Central memory CD4-positive, alpha-beta T cell (primary cell): ENCODE measurements around the gene BMF.
A peak's percentile ranks its signal among the peaks of the same experiment; 100 is the strongest.

ENCODE experiments used
- DNase-seq: peaks from one replicate; pipeline ENCODE4 v3.0.0; 2022

Gene BMF

DNA sequence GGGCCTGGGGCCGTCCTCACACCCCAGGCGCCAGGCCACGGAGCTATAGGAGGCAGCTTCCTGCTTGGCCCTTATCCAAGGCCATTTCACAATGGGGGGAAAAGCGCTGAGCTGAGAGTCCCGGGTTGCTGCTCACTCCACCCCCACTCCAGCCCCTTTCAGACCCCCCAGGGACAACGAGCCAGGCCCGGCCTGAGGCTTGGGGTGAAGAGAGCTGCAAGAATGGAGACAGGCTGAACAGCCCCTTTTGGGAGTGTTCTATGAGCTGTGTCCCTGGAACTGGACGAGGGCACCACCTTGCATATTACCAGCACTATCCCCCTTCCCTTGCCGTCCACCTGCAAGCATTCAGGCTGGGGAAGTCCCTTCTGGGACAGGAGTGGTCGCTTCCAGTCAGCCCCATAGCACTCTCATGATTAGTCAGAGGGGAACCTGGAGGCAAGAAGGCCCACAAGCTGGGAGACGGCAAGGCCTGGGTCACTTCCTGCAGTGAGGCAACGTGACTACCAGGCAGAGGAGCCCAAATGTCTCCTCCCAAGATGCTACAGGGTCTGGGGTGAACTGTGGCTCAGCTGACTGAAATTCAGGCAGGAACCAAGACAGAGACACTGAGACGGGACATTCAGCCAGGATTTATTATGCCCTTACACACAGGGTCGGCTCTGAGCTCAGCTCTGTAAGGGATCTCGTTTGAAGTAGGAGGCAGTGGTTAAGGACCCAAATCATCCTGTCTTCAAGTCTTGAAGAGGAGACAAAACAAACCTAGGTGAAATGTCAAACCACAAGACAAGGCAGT lies 61.1 kb downstream of the BMF start:
- DNase-seq, result no peak

DNA sequence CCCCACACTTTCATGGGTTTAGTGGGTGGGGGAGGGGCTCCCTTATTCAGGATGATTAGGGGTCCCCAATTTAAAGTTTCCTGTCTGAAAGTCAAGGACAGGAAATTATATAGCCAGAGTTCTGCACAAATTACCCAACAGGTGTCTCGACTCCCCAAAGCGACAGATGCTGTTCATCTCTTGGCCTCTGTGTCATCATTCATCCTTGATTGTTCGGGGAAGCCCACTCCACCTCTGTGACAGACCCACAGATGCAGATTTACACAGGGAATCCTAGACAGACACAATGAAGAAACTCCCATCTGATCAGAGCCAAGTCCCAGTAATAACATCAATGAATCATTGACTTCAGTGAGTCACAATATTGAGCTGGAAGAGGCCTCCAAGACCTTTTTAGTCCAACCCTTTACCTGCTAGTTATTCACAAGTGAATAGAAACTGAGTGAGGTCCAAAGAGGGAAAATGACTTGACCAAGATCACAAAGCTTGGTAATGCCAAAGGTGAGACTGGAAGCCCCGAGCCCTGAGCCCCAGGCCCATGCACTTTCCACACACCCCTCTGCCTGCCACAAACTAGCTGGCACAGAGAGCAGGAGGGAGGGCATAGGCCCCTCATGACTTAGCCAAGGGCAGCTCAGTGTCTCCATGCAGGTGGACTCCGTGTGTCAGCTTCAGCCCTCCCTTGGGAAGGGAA lies 61.8 kb downstream of the BMF start:
- DNase-seq, result no peak

DNA sequence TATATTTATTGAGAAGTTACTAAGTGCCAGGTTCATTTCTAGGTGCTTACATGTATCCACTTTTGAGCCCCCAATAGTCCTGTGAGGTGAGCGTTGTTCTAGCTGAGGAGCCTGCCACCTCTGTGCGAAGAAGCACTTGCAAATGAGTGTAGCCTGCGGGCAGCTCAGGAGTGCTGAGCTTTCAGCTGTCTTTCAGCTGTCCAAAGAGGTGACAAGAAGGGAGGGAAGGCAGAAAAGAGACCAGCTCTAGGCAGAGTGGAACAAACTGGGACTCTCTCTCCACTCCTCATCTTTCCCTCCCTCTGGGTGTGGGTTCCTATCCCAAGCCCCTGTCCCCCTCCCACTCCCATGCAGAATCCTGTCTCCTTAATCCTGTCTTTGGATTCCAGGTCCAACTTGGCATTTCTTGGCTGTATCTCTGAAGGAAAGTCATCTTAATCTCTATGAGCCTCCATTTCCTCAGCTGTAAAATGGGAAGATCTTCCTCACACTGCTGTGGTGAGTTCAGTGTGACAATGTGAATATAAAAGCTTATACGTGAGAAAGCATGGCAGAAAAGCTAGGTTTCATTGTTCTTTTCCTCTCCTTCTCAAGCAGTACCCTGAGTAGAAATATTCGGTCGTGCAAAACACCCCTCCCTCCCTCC lies 63.0 kb downstream of the BMF start:
- DNase-seq, result no peak

DNA sequence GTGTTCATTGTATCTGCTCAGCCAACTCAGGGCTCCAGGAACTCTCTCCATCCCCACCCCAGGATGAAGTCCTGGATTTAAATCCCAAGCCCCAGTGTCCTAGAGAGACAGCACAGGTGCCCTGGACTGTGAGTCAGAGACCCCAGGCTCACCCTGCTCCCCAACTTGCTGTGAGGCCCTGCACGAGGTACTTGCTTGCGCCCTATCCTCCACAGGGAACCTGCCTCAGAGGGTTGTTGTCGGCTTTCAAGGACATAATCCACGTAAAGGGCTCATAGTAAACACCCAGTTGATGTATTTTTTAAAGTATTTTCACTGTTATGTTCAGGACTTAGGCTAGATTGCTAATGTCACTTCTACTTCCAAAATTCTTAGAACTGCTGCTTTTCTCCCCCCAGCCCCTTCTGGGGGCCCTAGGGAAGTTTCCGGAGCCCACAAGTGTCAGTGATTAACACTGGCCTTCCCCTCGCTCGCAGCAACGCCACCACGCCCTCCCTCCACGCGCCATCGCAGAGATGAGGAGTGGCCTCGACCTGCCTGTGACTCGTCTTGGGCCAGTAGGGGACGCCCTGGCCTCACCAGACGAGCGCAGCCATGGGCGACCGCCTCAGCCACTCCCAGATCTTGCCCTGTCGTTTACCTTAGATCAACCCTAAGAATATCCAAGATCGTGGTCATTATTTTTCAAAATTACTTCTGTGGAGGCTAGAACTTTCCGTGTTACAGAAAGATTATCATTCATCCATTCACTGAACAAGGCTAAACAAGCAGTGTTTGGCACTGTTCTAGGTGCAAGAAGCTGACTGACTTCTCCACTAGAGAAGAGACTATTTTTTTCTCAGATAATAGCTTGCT lies 63.7 kb downstream of the BMF start:
- DNase-seq, result peak; percentile 70

DNA sequence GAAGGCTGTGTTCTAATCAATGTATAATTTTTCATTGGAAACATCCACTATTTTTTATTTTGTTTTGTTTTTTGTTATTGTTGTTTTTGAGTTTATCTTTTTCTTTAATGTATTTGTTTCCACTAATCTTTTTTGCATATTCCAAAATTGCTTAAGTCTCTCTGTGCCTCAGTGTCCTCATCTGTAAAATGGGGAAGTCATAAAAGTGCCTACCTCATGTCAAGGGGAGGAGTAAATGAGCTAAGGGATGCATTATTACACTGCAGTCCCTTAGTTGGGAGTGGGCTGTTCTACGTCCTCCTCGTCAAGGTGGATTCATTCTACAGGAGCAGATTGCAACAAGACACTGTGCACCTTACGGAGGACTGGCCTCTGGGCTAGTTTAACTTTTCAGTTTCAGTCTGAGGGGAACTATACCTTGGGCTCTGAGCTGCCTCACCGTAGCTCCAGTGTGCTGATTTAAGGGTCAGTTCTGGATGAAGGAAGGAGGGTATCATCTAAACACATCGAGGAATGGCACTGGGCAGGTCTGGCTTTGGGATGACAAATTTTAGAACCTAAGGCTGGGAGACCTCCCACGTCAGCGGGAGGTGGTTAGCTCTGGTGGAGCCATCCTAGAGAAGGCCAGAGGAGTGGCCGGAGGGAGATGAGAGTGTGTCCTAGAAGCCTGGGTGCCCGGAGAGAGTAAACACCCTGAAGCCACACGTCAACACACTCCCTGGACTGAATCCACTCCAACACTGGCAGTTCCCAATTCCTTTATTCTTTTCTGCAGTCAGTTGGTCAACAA lies 64.6 kb downstream of the BMF start:
- no peak for DNase-seq

DNA sequence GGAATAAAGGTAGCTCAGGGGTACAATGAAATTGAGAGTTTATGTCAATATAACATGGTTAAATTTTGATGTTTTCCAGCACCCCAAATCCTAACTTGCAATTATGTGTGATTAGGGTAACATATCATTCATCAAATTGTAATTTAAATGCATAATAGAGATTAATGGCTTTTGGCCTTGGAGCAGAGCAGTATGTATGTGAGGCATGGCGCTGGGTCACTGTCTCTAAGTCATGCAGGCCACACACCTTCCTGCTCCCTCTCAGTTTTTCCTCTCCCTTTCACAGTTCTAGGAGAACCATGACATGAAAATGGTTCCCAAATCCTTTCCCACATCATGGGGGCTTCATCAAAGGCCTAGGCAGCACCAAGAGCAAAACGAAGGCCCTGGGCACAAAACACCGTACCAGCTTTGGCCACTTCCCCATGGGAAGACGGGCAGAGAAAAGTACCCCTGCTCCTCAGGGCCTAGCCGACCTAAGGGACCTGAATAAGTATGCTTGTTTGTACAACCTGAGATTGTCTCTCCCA lies 65.8 kb downstream of the BMF start:
- no peak for DNase-seq

DNA sequence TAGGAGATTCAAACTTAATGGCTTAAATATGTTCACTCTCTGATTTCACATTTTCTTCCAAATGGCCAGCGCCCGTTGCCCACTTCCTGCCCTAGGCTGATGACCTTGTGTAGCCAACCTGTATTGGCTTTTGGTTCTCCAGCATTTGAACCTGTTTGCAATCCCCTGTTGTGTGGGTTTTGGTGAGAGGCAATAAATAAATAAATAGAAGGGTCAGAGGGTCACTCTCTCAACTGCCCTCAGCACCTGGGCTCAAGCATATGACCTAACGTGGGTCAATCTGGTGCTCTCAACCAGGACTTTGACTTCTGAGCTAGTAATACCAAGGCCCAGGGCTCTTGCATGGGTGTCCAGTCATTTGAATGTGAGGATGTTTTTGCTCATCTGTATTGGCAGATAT lies 67.9 kb downstream of the BMF start:
- DNase-seq, result no peak

DNA sequence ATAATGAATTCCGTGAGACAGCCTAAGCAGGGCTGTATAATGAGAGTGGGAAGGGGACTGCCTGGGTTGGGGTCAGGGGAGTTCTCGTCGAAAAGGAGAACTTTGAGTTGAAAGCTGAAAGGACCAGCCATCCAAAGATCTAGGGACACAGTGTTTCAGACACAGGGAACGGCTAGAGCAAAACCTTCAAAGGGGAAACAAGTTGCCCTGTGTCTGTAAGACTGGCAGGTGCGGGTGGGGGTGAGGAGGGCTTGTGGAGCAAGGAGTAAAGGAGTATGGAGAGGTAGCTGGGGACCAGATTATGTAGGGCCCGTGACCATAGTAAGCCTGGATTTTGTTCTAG lies 68.4 kb downstream of the BMF start:
- no peak for DNase-seq

DNA sequence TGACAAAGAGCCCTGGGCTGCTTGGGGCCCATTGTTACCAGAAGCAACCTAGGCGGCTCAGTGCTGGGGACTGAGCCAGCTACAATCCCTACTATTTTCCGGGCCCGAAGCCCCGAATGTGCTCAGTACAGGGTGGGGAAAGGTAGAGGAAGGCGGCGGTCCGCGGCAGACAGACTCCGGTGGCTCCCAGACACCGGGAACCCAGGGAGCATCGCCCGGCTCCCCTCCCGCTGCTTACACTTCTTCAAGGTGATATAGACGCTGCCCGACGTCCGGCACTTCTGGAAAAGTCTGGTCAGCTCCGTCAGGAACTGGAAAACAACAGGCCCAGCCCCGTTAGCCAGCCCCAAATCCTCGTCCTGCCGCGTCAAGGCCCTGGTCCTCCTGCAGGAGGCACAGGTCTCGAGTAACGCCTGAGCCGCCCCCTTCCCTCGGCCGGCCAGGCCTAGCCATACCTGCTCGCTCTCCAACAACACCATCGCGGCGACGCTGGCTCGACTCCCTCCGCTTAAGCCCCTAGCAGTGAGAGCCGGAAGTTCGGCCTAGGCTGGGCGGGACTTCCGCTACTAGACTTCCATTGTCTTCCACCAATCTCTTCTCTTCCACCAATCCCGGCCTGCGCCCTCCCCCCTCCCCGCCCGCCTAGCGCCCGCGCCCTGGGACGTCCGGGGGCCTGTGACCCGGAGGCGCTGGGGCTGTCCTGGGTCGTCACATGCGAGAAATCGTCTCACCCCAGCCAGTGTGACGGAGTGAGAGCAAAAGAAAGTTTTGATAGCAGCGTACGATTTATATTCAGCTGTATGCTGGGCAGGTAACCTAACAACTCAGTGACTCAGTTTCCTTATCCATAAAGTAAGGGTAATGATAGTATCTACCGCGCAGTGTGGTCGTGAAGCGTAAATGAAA lies 69.8 kb downstream of the BMF start, which contains the start of gene SRP14:
SRP14 (minus strand) TSS at position 544 of the 906 bp plus-strand sequence; CDS start at position 479, 65 bp downstream.
- peak; percentile 88 for DNase-seq

DNA sequence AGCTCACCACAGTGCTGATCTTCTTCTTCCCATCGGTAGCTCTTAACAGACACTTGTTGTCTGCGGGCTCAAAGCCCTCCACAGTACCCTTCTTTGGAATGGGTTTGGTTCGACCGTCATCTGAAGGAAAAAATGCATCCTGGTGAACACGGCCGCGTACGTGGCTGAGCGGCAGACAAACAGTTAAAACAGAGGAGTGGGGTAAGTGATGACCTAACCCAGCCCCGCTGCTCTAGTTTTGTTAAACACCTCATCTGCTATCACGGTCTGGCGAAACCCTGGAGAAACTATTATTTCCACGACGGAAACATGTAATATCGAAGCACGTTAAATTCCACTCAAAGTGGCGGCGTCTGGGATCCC lies 70.4 kb downstream of the BMF start:
- DNase-seq, result no peak
